WERI-Rb-1 (cell line): ENCODE data around the gene CACNA1A.

Experiments used
- DNase-seq: peaks from one replicate; pipeline ENCODE4 v3.0.0-alpha.2; 2020
- H3K27ac ChIP-seq: fragments of 250-450 bp; sonication (Bioruptor Pico); 2 replicates; pipeline ENCODE4 v1.5.1; 2020; ENCODE audit warnings: mild to moderate bottlenecking, moderate library complexity
- H3K27me3 ChIP-seq: fragments of 250-450 bp; sonication (Bioruptor Pico); 2 replicates; pipeline ENCODE4 v1.5.1; 2021; ENCODE audit warnings: mild to moderate bottlenecking, low read depth, moderate library complexity; ENCODE audit not compliant: insufficient read depth, severe bottlenecking
- H3K36me3 ChIP-seq: fragments of 250-450 bp; sonication (Bioruptor Pico); 2 replicates; pipeline ENCODE4 v1.5.1; 2020; ENCODE audit warnings: mild to moderate bottlenecking, moderate library complexity
- H3K4me3 ChIP-seq: 2 replicates; pipeline ENCODE4 v1.5.1; 2011; ENCODE audit warnings: low read depth, mild to moderate bottlenecking, control low read depth, low read length
- H3K9me3 ChIP-seq: fragments of 250-450 bp; sonication (Bioruptor Pico); 2 replicates; pipeline ENCODE4 v1.5.1; 2021; ENCODE audit warnings: mild to moderate bottlenecking, moderate library complexity; ENCODE audit not compliant: severe bottlenecking
- CTCF ChIP-seq: IDR thresholded peaks from 2 replicates; pipeline ENCODE4 v1.5.1; 2011; ENCODE audit warnings: low read depth, mild to moderate bottlenecking, control low read depth, inconsistent platforms, low read length

The CACNA1A gene

DNA sequence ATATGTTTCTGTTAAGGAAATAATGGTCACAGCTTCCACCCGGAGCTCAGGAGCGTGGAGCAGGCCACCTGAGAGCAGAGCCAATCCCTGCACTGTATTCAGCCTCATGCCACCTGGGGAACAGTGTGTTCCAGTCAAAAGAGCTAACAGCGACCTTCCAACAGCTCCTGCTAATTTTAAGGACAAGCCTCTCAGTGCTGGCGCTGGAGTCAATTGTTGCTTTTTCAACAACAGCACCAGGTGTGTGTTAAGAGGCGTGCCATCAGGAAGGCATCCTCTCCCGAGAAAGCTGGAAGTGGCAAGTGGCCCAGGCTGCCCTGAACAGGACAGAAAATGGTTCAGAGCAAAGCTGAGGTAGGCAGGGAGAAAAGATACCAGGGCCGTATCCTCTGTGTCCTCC, 102.0 kb downstream of the CACNA1A start:
- TF ChIP-seq CTCF = no peak
- Histone ChIP-seq H3K36me3 (no peaks in the 10 kb centered on the region), H3K4me3 (no peak overlapping the region), H3K27ac (no peak overlapping the region), H3K9me3 (no peaks in the 10 kb centered on the region), H3K27me3 (peaks cover 62% of the 10 kb centered on the region)
- no peak for DNase-seq

- Histone ChIP-seq H3K9me3 (peaks cover 2% of the 10 kb centered on the region), H3K4me3 (no peak overlapping the region), H3K27me3 (peaks cover 73% of the 10 kb centered on the region), H3K27ac (no peak overlapping the region), H3K36me3 (no peaks in the 10 kb centered on the region)
- no peak for DNase-seq
- TF ChIP-seq CTCF = no peak
Observed at GRCh38 chr19:13401388-13401787, 104.9 kb downstream of the CACNA1A start.

- TF ChIP-seq CTCF = no peak
- Histone ChIP-seq H3K27ac (no peak overlapping the region), H3K27me3 (peaks cover 77% of the 10 kb centered on the region), H3K9me3 (peaks cover 2% of the 10 kb centered on the region), H3K4me3 (no peak overlapping the region), H3K36me3 (no peaks in the 10 kb centered on the region)
- no peak for DNase-seq
Observed at GRCh38 chr19:13400296-13400695, 106.0 kb downstream of the CACNA1A start.

- TF ChIP-seq CTCF = no peak
- H3K27ac ChIP-seq = no peak overlapping the region
- no peak for DNase-seq
Observed at GRCh38 chr19:13399746-13400145, 106.5 kb downstream of the CACNA1A start.

GRCh38 chr19:13398780-13399726, 107.2 kb downstream of the CACNA1A start:
- H3K27ac ChIP-seq = no peak overlapping the region

More at GRCh38 chr19:13399746-13400145, 106.5 kb downstream of the CACNA1A start:
- Histone ChIP-seq H3K9me3 (peaks cover 2% of the 10 kb centered on the region), H3K4me3 (no peak overlapping the region), H3K27me3 (peaks cover 75% of the 10 kb centered on the region), H3K36me3 (no peaks in the 10 kb centered on the region)

More at GRCh38 chr19:13398780-13399726, 107.2 kb downstream of the CACNA1A start:
- DNase-seq = no peak
- Histone ChIP-seq H3K4me3 (no peak overlapping the region), H3K27me3 (peaks cover 76% of the 10 kb centered on the region), H3K9me3 (peaks cover 2% of the 10 kb centered on the region), H3K36me3 (no peaks in the 10 kb centered on the region)
- no peak for TF ChIP-seq CTCF
